K562 (cell line): ENCODE data around the gene LIMS1. TPM values are rescaled to one million over a fixed set of nuclear protein-coding genes. Genes with fewer than 3 reads are reported as not detected.

Experiments
- ATF1 ChIP-seq, 2 experiments: fragments of 450-650 bp in 1 of 2; IDR thresholded peaks; 2 replicates each; pipeline ENCODE4 v1.6.1; 2016; ENCODE audit warnings: missing compliant biosample characterization in 1 of 2, missing genetic modification characterization in 1 of 2
- C11orf30 ChIP-seq: fragments of 450-650 bp; IDR thresholded peaks from 2 replicates; pipeline ENCODE4 v1.6.1; 2016; ENCODE audit warnings: low read depth, mild to moderate bottlenecking
- COPS2 ChIP-seq: fragments of 450-650 bp; conservative IDR thresholded peaks from 2 replicates; pipeline ENCODE4 v1.6.1; 2016; ENCODE audit warnings: mild to moderate bottlenecking, moderate library complexity
- ESRRA ChIP-seq: fragments of 450-650 bp; IDR thresholded peaks from 2 replicates; pipeline ENCODE4 v1.6.1; 2014; ENCODE audit warnings: low read depth, mild to moderate bottlenecking, moderate library complexity, borderline replicate concordance
- FOSL1 ChIP-seq: fragments of 200-800 bp; sonication (Bioruptor generic); conservative IDR thresholded peaks from 2 replicates; pipeline ENCODE4 v1.6.1; 2016; ENCODE audit warnings: missing genetic modification characterization, missing compliant biosample characterization
- GMEB1 ChIP-seq: fragments of 250-450 bp; sonication (Bioruptor Pico); IDR thresholded peaks from 2 replicates; pipeline ENCODE4 v1.4.0; 2020; ENCODE audit warnings: mild to moderate bottlenecking
- HNRNPH1 ChIP-seq: fragments of 200-400 bp; formaldehyde crosslinking; optimal IDR thresholded peaks from 2 replicates; pipeline ENCODE3; 2017; ENCODE audit warnings: low read depth, mild to moderate bottlenecking, low read length, moderate library complexity
- KAT8 ChIP-seq: fragments of 450-650 bp; IDR thresholded peaks from 2 replicates; pipeline ENCODE4 v1.6.1; 2016; ENCODE audit warnings: low read depth, mild to moderate bottlenecking
- KLF6 ChIP-seq: fragments of 250-450 bp; sonication (Bioruptor Pico); IDR thresholded peaks from 2 replicates; pipeline ENCODE4 v1.4.0; 2020; ENCODE audit warnings: mild to moderate bottlenecking, moderate library complexity, borderline replicate concordance
- MAFF ChIP-seq: IDR thresholded peaks from 2 replicates; pipeline ENCODE4 v1.6.1; 2012; ENCODE audit warnings: low read length, improper control_type of control experiment
- POLR3G ChIP-seq: IDR thresholded peaks from 2 replicates; pipeline ENCODE4 v1.6.1; 2011; ENCODE audit not compliant: insufficient read length, insufficient replicate concordance; ENCODE audit errors: extremely low read depth
- PURB ChIP-seq: sonication (generic); formaldehyde crosslinking; IDR thresholded peaks from 2 replicates; pipeline ENCODE4 v1.9.0; 2021; ENCODE audit warnings: low read depth, mild to moderate bottlenecking, missing genetic modification reagents
- RBBP5 ChIP-seq: fragments of 200-600 bp; sonication (generic); IDR thresholded peaks from 2 replicates; pipeline ENCODE4 v1.6.1; 2012; ENCODE audit warnings: borderline replicate concordance, mild to moderate bottlenecking, low read length, control low read depth, inconsistent platforms; ENCODE audit not compliant: insufficient read depth, poor library complexity, severe bottlenecking
- RBM39 ChIP-seq: fragments of 200-400 bp; formaldehyde crosslinking; optimal IDR thresholded peaks from 2 replicates; pipeline ENCODE3; 2018; ENCODE audit warnings: low read depth, low read length
- TCFL5 ChIP-seq: fragments of 250-450 bp; sonication (Bioruptor Pico); conservative IDR thresholded peaks from 2 replicates; pipeline ENCODE4 v1.6.1; 2021; ENCODE audit warnings: mild to moderate bottlenecking, moderate library complexity, matching md5 sums
- TEAD4 ChIP-seq, 2 experiments: sonication (generic) in 1 of 2; formaldehyde crosslinking in 1 of 2; IDR thresholded peaks; 2 replicates each; pipeline versions ENCODE4 v1.6.1 to v1.8.0; 2012 to 2022; ENCODE audit warnings: borderline replicate concordance in 1 of 2, inconsistent platforms in 1 of 2, low read length in 1 of 2, mild to moderate bottlenecking in 1 of 2, missing genetic modification reagents in 1 of 2
- TGIF2 ChIP-seq: sonication (generic); formaldehyde crosslinking; IDR thresholded peaks from 2 replicates; pipeline ENCODE4 v1.8.1; 2022; ENCODE audit warnings: mild to moderate bottlenecking, missing genetic modification reagents, moderate library complexity
- VEZF1 ChIP-seq: fragments of 200-800 bp; sonication (Bioruptor generic); IDR thresholded peaks from 2 replicates; pipeline ENCODE4 v1.6.1; 2017; ENCODE audit warnings: missing genetic modification characterization, missing compliant biosample characterization
- WHSC1 ChIP-seq: IDR thresholded peaks from one replicate; pipeline ENCODE4 v1.6.1; 2012; ENCODE audit warnings: low read length, control low read depth, inconsistent platforms
- YY1 ChIP-seq, 3 experiments: IDR thresholded peaks; 2 replicates each; pipeline ENCODE4 v1.6.1; 2011; ENCODE audit warnings: low read length in 2 of 3, mild to moderate bottlenecking in 2 of 3, moderate library complexity in 2 of 3, borderline replicate concordance in 1 of 3, control low read depth in 1 of 3, low read depth in 1 of 3; ENCODE audit not compliant: insufficient read depth in 3 of 3, insufficient replicate concordance in 2 of 3, control insufficient read depth in 1 of 3, insufficient read length in 1 of 3; ENCODE audit errors: extremely low read depth in 1 of 3
- ZNF140 ChIP-seq: fragments of 250-450 bp; sonication (Bioruptor Pico); IDR thresholded peaks from 2 replicates; pipeline ENCODE4 v1.8.0; 2021; ENCODE audit warnings: moderate library complexity, mild to moderate bottlenecking, inconsistent platforms
- ZNF197 ChIP-seq: fragments of 200-800 bp; sonication (Bioruptor generic); IDR thresholded peaks from 2 replicates; pipeline ENCODE4 v1.6.1; 2016; ENCODE audit warnings: low read depth, missing genetic modification characterization, missing compliant biosample characterization
- ZNF263 ChIP-seq: sonication (generic); formaldehyde crosslinking; IDR thresholded peaks from 2 replicates; pipeline ENCODE4 v1.8.0; 2022; ENCODE audit warnings: mild to moderate bottlenecking, missing genetic modification reagents, borderline replicate concordance
- ZNF316 ChIP-seq: fragments of 450-650 bp; IDR thresholded peaks from 2 replicates; pipeline ENCODE4 v1.6.1; 2016
- ZNF586 ChIP-seq: fragments of 450-650 bp; formaldehyde crosslinking; conservative IDR thresholded peaks from 2 replicates; pipeline ENCODE4 v1.4.0; 2020; ENCODE audit warnings: mild to moderate bottlenecking, moderate library complexity
- ZNF695 ChIP-seq: fragments of 450-650 bp; formaldehyde crosslinking; IDR thresholded peaks from 2 replicates; pipeline ENCODE4 v1.4.0; 2020; ENCODE audit warnings: mild to moderate bottlenecking, moderate library complexity
- polyA plus RNA-seq, 8 experiments: library from polyadenylated mRNA; depleted of rRNA in 4 of 8; stranded (reverse) in 5 of 8; unstranded in 3 of 8; fragments of >200 nt; fragmentation: Nextera tagmentation in 2 of 8; fragmentation: Illumina TruSeq in 1 of 8; extraction: Ambion mirVana in 2 of 8; extraction: Trizol in 1 of 8; gene quantifications; 2 replicates each; pipeline versions ENCODE4 v1.2.1 to v1.2.3, GENCODE V29; 2011 to 2014; ENCODE audit warnings: inconsistent platforms in 1 of 8, missing spikeins in 1 of 8
- total RNA-seq, 7 experiments: library from RNA; depleted of rRNA in 6 of 7; stranded (reverse); fragments of >200 nt in 6 of 7; fragmentation: Illumina TruSeq in 2 of 7; extraction: Trizol in 2 of 7; gene quantifications; 2 replicates each; pipeline versions ENCODE4 v1.2.1 to v1.2.3, GENCODE V29; 2011 to 2021; ENCODE audit warnings: low replicate concordance in 1 of 7

Gene LIMS1
- total and polyA plus RNA-seq, 9 of the 15 experiments (the other 6 are each of a cell fraction or from before 2014, with no cell fraction given): 52.8 to 134 (median 81.0) TPM

GRCh38 chr2:108534584-108535356, 500 bp downstream of the LIMS1 start (continued):
- TF ChIP-seq ATF1 (CRISPR knock-in tag; IDR thresholded peaks at IDR 0.05) (no peak), ATF1 (tag; IDR thresholded peaks at IDR 0.05) (0 out of 2 replicates have a peak, but pooled peaks have one; percentile 20), ZNF140 (CRISPR knock-in tag) (no peak), PURB (CRISPR knock-in tag) (no peak), YY1 (IDR thresholded peaks at IDR 0.05; ENCODE audit: borderline replicate concordance in 1 of 3, control insufficient read depth in 1 of 3, extremely low read depth in 1 of 3, insufficient read depth in 3 of 3, insufficient read length in 1 of 3, insufficient replicate concordance in 2 of 3, low read depth in 1 of 3, low read length in 2 of 3) (no peak), KLF6 (CRISPR knock-in tag) (no peak), MAFF (peak; percentile 26; the same call in 1 of the 2 replicates), WHSC1 (no peak), ZNF695 (no peak), ZNF263 (CRISPR knock-in tag) (no peak), HNRNPH1 (no peak), TEAD4 (IDR thresholded peaks at IDR 0.05; ENCODE audit: low read length) (no peak), TEAD4 (CRISPR knock-in tag; IDR thresholded peaks at IDR 0.05; ENCODE audit: borderline replicate concordance) (no peak), TCFL5 (CRISPR knock-in tag) (no peak), VEZF1 (CRISPR knock-in tag) (peak; percentile 56), C11orf30 (peak; percentile 36; the same call in 1 of the 2 replicates), ZNF316 (peak; percentile 74), ZNF197 (CRISPR knock-in tag) (no peak), GMEB1 (no peak), ZNF586 (CRISPR knock-in tag) (no peak), ESRRA (no peak), FOSL1 (tag) (no peak), COPS2 (no peak), POLR3G (no peak), KAT8 (no peak), TGIF2 (CRISPR knock-in tag) (no peak), RBM39 (no peak), RBBP5 (peak; percentile 63)
